ENCODE results near the gene CBX4. TPM values are rescaled to one million over a fixed set of nuclear protein-coding genes. Genes with fewer than 3 reads are reported as not detected.

The CBX4 gene
- total RNA-seq, 1 donor from 2014 or later: 25.7 TPM

DNA sequence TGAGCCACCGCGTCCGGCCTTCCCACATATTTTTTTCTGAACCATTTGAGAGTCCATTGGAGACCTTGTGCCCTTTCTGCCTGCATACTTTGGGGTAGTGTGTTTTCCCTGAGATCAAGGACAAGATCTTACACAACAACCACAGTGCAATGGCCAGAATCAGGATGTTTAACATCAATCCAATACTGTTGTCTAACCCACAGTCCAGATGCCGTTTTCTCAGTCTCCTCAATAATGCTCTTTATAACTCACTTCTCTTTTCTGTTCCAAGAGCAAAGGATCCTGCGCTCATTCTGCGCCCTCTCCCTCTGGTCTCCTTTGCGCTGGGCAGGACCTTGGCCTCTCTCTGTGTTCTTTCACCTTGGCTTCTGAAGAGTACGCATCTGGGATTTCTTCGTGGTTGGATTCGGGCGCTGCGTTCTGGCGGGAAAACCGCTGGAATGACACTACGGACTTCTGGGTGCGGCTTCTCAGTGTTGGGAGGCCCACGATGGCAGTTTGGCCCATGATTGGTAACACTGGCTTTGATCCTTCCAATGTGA is 16.6 kb downstream of the CBX4 start:
- TF ChIP-seq, protein P1, sequence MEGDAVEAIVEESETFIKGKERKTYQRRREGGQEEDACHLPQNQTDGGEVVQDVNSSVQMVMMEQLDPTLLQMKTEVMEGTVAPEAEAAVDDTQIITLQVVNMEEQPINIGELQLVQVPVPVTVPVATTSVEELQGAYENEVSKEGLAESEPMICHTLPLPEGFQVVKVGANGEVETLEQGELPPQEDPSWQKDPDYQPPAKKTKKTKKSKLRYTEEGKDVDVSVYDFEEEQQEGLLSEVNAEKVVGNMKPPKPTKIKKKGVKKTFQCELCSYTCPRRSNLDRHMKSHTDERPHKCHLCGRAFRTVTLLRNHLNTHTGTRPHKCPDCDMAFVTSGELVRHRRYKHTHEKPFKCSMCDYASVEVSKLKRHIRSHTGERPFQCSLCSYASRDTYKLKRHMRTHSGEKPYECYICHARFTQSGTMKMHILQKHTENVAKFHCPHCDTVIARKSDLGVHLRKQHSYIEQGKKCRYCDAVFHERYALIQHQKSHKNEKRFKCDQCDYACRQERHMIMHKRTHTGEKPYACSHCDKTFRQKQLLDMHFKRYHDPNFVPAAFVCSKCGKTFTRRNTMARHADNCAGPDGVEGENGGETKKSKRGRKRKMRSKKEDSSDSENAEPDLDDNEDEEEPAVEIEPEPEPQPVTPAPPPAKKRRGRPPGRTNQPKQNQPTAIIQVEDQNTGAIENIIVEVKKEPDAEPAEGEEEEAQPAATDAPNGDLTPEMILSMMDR (IDR thresholded peaks at IDR 0.05): no peak
- Histone ChIP-seq H3K4me1 (no peaks in the 10 kb centered on the region), H3K9me3 (no peaks in the 10 kb centered on the region), H3K36me3 (no peaks in the 10 kb centered on the region), H3K27me3 (no peaks in the 10 kb centered on the region), H3K27ac (no peak overlapping the region), H3K4me3 (no peak overlapping the region)
- DNase-seq (ENCODE audit: low spot score in 2 of 2): no peak
- intact Hi-C loops (cut with DNase I): no loop called here

DNA sequence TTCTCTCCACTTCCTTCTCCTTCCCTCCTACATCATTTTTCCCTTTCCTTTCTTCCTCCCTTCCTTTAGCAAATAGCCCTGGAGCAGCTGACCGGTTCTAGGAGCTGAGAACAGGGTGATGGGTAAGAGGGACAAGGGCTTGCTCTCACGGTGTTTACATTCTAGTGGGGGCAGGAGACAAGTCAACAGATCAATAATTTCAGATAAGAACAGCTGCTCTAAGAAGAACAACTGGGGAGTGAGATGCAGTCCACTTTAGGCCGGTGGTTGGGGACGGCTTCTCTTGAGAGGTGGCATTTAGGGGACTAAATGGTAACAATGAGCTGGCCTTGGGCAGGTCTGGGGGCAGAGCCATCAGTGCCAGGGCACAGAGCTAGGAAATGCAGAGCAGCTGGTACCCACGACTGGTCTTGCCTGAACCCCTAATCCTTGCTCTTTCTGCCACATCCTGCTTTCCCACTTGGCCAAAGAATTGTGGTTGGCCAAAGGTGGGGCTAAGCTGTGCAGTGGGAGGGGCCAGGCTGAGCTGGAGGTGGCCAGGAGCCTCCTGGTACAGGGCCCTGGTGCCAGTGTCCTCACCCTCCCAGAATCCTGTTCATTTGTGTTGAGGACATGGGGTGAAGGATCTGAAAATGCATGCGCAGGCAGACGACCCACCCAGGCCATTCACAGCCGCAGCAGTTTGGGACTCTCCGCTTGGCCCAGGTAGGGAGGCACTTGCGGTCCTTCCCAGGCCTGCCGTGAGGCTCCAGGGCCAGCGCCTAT is 17.7 kb downstream of the CBX4 start:
- no peak for DNase-seq (ENCODE audit: low spot score in 2 of 2)
- Histone ChIP-seq H3K27ac (no peak overlapping the region), H3K9me3 (no peaks in the 10 kb centered on the region), H3K4me3 (no peak overlapping the region), H3K4me1 (no peaks in the 10 kb centered on the region), H3K27me3 (no peaks in the 10 kb centered on the region), H3K36me3 (no peaks in the 10 kb centered on the region)
- TF ChIP-seq, protein P1 (IDR thresholded peaks at IDR 0.05): no peak
- intact Hi-C loops (cut with DNase I): no loop called here

DNA sequence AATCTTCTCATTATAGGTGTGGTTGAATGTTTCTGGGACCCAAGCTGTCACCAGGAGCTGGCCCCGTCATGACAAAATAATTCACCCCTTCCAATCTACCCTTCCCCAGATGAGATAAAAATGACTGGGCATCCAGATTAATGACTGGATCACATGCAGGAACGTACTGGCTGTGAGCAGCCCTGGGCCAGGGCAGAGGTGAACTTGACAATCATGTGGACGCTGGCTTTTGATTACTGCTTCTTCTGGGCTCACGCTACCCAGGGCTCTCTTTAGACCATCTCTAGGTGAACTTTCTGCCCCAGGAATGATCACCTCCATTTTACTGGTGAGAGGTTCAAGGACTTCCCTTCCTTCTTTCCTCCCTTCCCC is 18.3 kb downstream of the CBX4 start:
- H3K27ac ChIP-seq: no peak overlapping the region
- no peak for DNase-seq (ENCODE audit: low spot score in 2 of 2)
- no peaks in the 10 kb centered on the region for H3K36me3 ChIP-seq
- H3K27me3 ChIP-seq: peaks cover 5% of the 10 kb centered on the region
- TF ChIP-seq, protein P1 (IDR thresholded peaks at IDR 0.05): no peak
- intact Hi-C loops (cut with DNase I): no loop called here
- no peak overlapping the region for H3K4me3 ChIP-seq
- no peaks in the 10 kb centered on the region for H3K4me1 ChIP-seq
- no peaks in the 10 kb centered on the region for H3K9me3 ChIP-seq

GRCh38 chr17:79819534-79820276 is 19.5 kb downstream of the CBX4 start:
- Histone ChIP-seq H3K27ac (no peak overlapping the region), H3K4me1 (peaks cover 6 to 7% of the 10 kb centered on the region in 2 donors), H3K4me3 (no peak overlapping the region), H3K36me3 (no peaks in the 10 kb centered on the region), H3K9me3 (no peaks in the 10 kb centered on the region), H3K27me3 (peaks cover 17% of the 10 kb centered on the region)
- intact Hi-C loops (cut with DNase I): no loop called here
- TF ChIP-seq, protein P1 (IDR thresholded peaks at IDR 0.05): no peak
- DNase-seq (ENCODE audit: low spot score in 2 of 2): no peak

DNA sequence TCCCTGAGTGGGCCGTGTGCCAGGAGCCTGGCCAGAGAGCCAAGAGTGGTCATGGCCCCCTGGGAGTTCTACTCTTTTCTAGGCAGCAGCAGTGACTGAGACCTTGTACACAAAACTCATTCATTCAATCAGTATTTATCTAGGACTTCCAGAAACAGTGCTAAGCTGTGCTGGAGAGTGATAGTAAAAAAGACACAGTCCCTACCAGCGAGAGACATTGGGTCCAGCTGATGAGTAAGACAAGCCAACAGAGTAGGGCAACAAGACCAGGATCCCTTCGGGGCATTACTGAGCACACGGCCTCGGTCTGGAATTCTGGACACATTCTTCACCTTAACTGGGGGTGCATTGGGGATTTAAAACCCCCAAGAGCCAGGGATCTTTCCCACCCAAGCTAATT is 20.2 kb downstream of the CBX4 start:
- Histone ChIP-seq H3K36me3 (no peaks in the 10 kb centered on the region), H3K27me3 (peaks cover 24% of the 10 kb centered on the region), H3K9me3 (no peaks in the 10 kb centered on the region), H3K27ac (no peak overlapping the region), H3K4me3 (no peak overlapping the region), H3K4me1 (peaks cover 7 to 12% of the 10 kb centered on the region in 2 donors)
- TF ChIP-seq, protein P1 (IDR thresholded peaks at IDR 0.05): no peak
- no peak for DNase-seq (ENCODE audit: low spot score in 2 of 2)
- intact Hi-C loops (cut with DNase I): no loop called here

All from ascending aorta (tissue), 2 donors.